K562 (cell line): ENCODE measurements around the gene HCCS. TPM values are rescaled to one million over a fixed set of nuclear protein-coding genes. Genes with fewer than 3 reads are reported as not detected.

Experiments
- CHD4 ChIP-seq: fragments of 200-600 bp; sonication (generic); IDR thresholded peaks from 3 replicates; pipeline ENCODE4 v1.6.1; 2012; ENCODE audit warnings: low read depth, mild to moderate bottlenecking, mixed read lengths, low read length, inconsistent platforms; ENCODE audit not compliant: insufficient read depth, insufficient replicate concordance, poor library complexity, severe bottlenecking
- ILK ChIP-seq: fragments of 450-650 bp; IDR thresholded peaks from 2 replicates; pipeline ENCODE4 v1.6.1; 2016; ENCODE audit warnings: missing genetic modification characterization, low read depth, mild to moderate bottlenecking, missing compliant biosample characterization, moderate library complexity, borderline replicate concordance
- NCOA4 ChIP-seq: fragments of 450-650 bp; IDR thresholded peaks from 2 replicates; pipeline ENCODE4 v1.6.1; 2018; ENCODE audit warnings: mild to moderate bottlenecking; ENCODE audit not compliant: partially characterized antibody
- TCF7 ChIP-seq: sonication (generic); IDR thresholded peaks from 2 replicates; pipeline ENCODE4 v1.6.1; 2016; ENCODE audit warnings: antibody characterized with exemption, borderline replicate concordance
- ZNF507 ChIP-seq: conservative IDR thresholded peaks from 2 replicates; pipeline ENCODE4 v1.6.1; 2017; ENCODE audit warnings: missing genetic modification characterization, missing compliant biosample characterization
- ZSCAN29 ChIP-seq: fragments of 450-650 bp; IDR thresholded peaks from 2 replicates; pipeline ENCODE4 v1.6.1; 2017
- polyA plus RNA-seq, 8 experiments: library from polyadenylated mRNA; depleted of rRNA in 4 of 8; stranded (reverse) in 5 of 8; unstranded in 3 of 8; fragments of >200 nt; fragmentation: Nextera tagmentation in 2 of 8; fragmentation: Illumina TruSeq in 1 of 8; extraction: Ambion mirVana in 2 of 8; extraction: Trizol in 1 of 8; gene quantifications; 2 replicates each; pipeline versions ENCODE4 v1.2.1 to v1.2.3, GENCODE V29; 2011 to 2014; ENCODE audit warnings: inconsistent platforms in 1 of 8, missing spikeins in 1 of 8
- total RNA-seq, 7 experiments: library from RNA; depleted of rRNA in 6 of 7; stranded (reverse); fragments of >200 nt in 6 of 7; fragmentation: Illumina TruSeq in 2 of 7; extraction: Trizol in 2 of 7; gene quantifications; 2 replicates each; pipeline versions ENCODE4 v1.2.1 to v1.2.3, GENCODE V29; 2011 to 2021; ENCODE audit warnings: low replicate concordance in 1 of 7
- TF ChIP-seq, protein P1 (sequence below): fragments of 250-450 bp; sonication (Bioruptor Pico); IDR thresholded peaks from 2 replicates; pipeline ENCODE4 v1.5.0; 2021; ENCODE audit warnings: mild to moderate bottlenecking, borderline replicate concordance
- TF ChIP-seq, protein P2 (sequence below): sonication (generic); formaldehyde crosslinking; IDR thresholded peaks from 2 replicates; pipeline ENCODE4 v1.8.0; 2022; ENCODE audit warnings: missing genetic modification reagents, mild to moderate bottlenecking, moderate library complexity, borderline replicate concordance
- TF ChIP-seq, protein P3 (sequence below): fragments of 250-450 bp; sonication (Bioruptor Pico); IDR thresholded peaks from 2 replicates; pipeline ENCODE4 v1.8.0; 2022; ENCODE audit warnings: moderate library complexity, mild to moderate bottlenecking, inconsistent platforms

Gene HCCS
- total and polyA plus RNA-seq, 9 of the 15 experiments (the other 6 are each of a cell fraction or from before 2014, with no cell fraction given): 22.9 to 81.5 (median 66.9) TPM

DNA sequence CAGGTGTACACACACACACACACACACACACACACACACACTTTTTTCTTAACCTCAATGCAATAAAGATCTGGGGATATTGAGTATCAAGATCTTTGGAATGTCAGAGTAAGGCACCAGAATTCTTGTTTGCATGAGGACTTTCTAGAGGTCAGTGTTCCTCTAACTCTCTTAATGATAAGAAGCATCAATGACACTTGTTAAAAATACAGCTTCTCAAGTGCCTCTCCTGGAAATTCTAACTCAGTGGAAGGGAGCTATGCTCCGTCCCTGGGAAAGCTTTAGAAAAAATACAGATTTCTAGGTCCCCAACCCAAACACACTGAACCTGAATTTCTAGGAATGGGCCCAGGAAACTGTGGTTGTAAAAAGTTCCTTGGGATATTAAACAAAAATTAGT is 25.8 kb upstream of the HCCS start (continued):
- TF ChIP-seq NCOA4: no peak
- TF ChIP-seq, protein P1, sequence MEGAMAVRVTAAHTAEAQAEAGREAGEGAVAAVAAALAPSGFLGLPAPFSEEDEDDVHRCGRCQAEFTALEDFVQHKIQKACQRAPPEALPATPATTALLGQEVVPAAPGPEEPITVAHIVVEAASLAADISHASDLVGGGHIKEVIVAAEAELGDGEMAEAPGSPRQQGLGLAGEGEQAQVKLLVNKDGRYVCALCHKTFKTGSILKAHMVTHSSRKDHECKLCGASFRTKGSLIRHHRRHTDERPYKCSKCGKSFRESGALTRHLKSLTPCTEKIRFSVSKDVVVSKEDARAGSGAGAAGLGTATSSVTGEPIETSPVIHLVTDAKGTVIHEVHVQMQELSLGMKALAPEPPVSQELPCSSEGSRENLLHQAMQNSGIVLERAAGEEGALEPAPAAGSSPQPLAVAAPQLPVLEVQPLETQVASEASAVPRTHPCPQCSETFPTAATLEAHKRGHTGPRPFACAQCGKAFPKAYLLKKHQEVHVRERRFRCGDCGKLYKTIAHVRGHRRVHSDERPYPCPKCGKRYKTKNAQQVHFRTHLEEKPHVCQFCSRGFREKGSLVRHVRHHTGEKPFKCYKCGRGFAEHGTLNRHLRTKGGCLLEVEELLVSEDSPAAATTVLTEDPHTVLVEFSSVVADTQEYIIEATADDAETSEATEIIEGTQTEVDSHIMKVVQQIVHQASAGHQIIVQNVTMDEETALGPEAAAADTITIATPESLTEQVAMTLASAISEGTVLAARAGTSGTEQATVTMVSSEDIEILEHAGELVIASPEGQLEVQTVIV (CRISPR knock-in tag): no peak
- TF ChIP-seq, protein P2, sequence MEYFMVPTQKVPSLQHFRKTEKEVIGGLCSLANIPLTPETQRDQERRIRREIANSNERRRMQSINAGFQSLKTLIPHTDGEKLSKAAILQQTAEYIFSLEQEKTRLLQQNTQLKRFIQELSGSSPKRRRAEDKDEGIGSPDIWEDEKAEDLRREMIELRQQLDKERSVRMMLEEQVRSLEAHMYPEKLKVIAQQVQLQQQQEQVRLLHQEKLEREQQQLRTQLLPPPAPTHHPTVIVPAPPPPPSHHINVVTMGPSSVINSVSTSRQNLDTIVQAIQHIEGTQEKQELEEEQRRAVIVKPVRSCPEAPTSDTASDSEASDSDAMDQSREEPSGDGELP (CRISPR knock-in tag): no peak
- TF ChIP-seq ILK (tag): no peak
- no peak for TF ChIP-seq TCF7
- TF ChIP-seq CHD4: no peak
- TF ChIP-seq ZSCAN29: no peak
- TF ChIP-seq, protein P3, sequence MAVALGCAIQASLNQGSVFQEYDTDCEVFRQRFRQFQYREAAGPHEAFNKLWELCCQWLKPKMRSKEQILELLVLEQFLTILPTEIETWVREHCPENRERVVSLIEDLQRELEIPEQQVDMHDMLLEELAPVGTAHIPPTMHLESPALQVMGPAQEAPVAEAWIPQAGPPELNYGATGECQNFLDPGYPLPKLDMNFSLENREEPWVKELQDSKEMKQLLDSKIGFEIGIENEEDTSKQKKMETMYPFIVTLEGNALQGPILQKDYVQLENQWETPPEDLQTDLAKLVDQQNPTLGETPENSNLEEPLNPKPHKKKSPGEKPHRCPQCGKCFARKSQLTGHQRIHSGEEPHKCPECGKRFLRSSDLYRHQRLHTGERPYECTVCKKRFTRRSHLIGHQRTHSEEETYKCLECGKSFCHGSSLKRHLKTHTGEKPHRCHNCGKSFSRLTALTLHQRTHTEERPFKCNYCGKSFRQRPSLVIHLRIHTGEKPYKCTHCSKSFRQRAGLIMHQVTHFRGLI (CRISPR knock-in tag): no peak
- no peak for TF ChIP-seq ZNF507
